ENCODE results near the gene PGS1.

PGS1 gene

DNA sequence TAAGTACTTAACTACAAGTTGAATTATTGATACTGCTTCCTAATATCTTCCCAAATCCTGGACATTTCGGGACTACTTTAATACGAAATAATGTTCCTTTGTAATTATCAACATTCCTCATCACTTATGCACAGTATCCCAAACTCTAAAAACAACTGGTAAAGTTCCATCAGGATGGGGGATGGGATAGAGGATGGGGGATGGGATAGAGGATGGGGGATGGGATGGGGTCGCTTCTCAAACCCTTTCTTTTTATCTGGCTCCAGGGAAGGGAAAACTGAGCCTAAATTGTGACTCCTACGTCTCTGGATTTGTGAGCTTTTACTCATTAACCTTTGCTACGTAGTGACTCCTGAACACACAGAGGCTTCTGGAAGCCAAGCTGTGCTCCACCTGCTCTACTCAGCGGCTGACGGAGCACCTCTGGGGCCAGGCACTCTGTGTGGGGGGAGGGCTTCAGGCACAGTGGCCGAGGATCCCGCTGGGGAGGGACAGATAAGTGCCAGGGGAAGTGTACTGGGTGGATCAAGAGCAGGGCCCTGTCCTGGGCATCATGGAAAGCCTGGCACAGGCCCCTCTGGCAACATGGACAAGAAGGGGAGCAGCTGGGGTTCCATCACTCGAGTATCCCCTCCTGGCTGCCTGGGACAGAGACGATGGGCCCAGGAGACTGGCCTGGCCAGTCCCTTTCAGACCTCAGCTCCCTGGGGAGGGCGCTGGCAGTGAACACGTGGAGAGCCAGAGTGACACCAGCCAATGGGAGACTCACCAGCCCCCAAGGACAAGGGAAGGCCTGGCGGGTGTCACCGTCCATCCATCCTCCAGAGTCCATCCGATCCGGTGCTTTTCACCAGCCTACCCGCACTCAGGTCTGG is 56.2 kb downstream of the PGS1 start:
- POLR2A ChIA-PET = no interaction called here
- no peak for DNase-seq (ENCODE audit: extremely low spot score)
- CTCF ChIA-PET = interaction anchor here (1.0 to 3.3 kb wide), 3 partner anchors 10 to 26 kb away, joined by 3 to 12 read pairs (median 4); no protein-coding TSS in a partner anchor
- TF ChIP-seq CTCF (IDR thresholded peaks at IDR 0.05; ENCODE audit: control extremely low read depth, extremely low read depth, low read depth, missing control alignments) = no peak

DNA sequence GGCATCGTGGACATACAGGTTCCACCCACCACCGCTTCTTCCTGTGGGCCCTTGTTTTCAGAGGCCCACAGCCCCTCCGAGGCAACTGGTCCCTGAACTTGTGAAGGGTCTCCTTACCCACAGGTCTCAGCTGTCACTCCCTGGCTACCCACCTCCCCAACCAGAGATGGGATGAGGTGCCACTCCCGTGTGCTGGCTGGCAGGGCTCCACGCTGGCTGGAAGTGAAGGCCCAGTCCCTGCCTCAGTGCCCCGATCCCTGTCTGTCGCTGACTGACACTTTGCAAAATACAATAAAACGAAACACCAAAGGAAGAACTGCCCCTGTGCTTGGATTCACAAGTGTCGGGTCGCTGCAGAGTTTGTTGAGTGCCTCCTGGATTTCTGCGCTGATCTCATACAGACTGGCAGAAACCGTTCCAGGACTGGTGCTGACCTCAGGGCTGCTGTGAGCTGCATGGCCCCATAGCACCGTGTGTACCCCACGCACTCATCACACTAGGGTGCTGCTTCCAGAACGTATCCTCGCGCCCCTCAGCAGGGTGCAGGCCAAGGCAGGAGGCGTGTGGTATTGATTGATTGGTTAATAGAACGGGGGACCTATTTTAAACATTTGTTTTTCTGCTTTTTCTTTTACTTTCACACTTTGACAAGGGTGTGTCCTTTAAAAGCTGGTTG is 57.0 kb downstream of the PGS1 start:
- POLR2A ChIA-PET = no interaction called here
- DNase-seq (ENCODE audit: extremely low spot score) = no peak
- CTCF ChIA-PET = interaction anchor here (0.9 to 3.3 kb wide), 4 partner anchors 13 to 350 kb away, joined by 3 to 12 read pairs (median 3); no protein-coding TSS in a partner anchor
- no peak for TF ChIP-seq CTCF (IDR thresholded peaks at IDR 0.05; ENCODE audit: control extremely low read depth, extremely low read depth, low read depth, missing control alignments)

DNA sequence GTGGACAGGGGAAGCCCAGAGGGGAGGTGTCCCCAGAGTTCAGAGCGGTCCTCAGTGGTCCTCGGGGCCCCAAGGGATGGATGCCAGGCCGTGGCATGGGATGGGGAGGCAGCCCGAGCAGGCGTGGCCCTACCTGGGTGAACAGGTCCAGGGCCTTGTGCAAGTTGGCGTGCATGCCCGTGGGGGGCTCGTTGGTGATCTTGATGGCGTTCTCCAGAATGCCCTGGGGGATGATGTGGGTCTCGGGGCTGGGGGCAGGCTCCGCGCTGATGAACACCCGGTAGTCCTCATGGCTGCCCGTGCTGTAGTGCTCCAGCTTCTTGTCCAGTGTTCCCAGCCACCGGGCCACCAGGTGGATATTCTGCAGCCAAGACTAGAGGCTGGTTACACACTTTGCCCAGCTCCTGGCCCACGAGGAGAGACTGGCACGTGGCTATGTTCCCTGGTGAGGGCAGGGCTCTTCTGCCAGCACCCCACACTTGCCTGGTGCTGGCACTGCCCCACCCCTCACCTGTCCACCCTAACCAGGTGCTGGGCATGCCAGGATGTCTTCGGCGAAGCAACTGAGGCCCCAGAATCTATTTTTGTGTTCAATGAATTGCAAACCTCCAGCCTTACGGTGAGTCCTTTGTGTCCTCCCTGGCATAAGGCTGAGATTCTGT is 59.2 kb downstream of the PGS1 start:
- ChIA-PET CTCF (interaction anchor here (1.4 to 3.3 kb wide), 3 partner anchors 7 to 15 kb away, joined by 3 to 12 read pairs (median 5); no protein-coding TSS in a partner anchor), POLR2A (no interaction called here)
- no peak for DNase-seq (ENCODE audit: extremely low spot score)
- TF ChIP-seq CTCF (IDR thresholded peaks at IDR 0.05; ENCODE audit: control extremely low read depth, extremely low read depth, low read depth, missing control alignments) = no peak

GRCh38 chr17:78438271-78438691 is 59.8 kb downstream of the PGS1 start:
- TF ChIP-seq CTCF (IDR thresholded peaks at IDR 0.05; ENCODE audit: control extremely low read depth, extremely low read depth, low read depth, missing control alignments) = no peak
- no peak for DNase-seq (ENCODE audit: extremely low spot score)
- ChIA-PET POLR2A (no interaction called here), CTCF (interaction anchor here (1.4 kb wide), 1 partner anchor 9 kb away, joined by 3 read pairs; no protein-coding TSS in a partner anchor)

GRCh38 chr17:78438694-78439325 is 60.4 kb downstream of the PGS1 start:
- no peak for DNase-seq (ENCODE audit: extremely low spot score)
- ChIA-PET POLR2A (no interaction called here), CTCF (interaction anchor here (1.4 kb wide), 1 partner anchor 8 kb away, joined by 3 read pairs; no protein-coding TSS in a partner anchor)
- TF ChIP-seq CTCF (IDR thresholded peaks at IDR 0.05; ENCODE audit: control extremely low read depth, extremely low read depth, low read depth, missing control alignments) = no peak
